CMK (cell line): ENCODE data around the gene FOXD3.
A peak's percentile ranks its signal among the peaks of the same experiment; 100 is the strongest.

Source experiments
- DNase-seq: peaks from one replicate; pipeline ENCODE4 v3.0.0-alpha.2; 2010; ENCODE audit warnings: low read depth

The FOXD3 gene

GRCh38 chr1:63322114-63322943 lies at the start of gene FOXD3:
Gene FOXD3 (plus strand): TSS chr1:63322567. CDS start chr1:63323059, 492 bp downstream.
- DNase-seq: no peak

- no peak for DNase-seq
Measured at GRCh38 chr1:63272811-63273210, 49.6 kb upstream of the FOXD3 start.

DNA sequence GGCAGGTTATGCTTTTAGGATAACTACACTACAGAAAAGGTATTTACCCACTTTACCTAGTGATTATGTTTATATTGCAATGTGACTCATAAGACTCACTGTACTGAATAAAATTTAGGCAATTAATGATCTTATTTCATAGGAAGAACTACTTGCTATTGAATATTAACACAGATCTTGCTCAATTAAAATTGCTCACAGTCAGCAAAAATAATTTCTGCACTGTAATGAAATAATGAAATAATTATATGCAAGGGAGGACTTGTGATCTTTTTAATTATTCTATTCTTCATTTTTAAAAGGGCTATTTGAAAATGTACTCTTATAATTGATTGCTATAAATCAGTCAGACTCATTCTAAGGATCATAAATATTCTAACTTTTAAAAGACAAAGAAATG lies 48.0 kb upstream of the FOXD3 start:
- no peak for DNase-seq

DNA sequence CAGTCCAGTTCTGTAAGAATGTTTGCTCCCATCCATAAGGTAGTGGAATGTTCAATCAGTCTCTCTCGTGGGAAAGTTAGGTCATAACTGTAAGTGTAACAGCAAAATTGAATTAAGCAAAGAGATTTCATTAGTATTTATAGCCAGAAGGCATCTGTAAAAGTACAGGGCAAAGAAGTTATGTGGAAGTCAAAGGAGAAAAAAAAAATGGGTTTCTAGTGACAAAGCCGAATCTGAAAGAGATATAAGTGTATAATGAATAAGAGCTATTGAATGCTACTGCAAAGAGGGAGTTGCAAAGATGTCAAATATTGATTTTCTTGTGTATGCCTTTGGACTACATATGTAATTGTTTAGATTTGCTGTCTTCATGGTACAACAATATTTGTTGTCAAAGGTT lies 47.4 kb upstream of the FOXD3 start:
- no peak for DNase-seq

GRCh38 chr1:63276624-63277023 lies 45.7 kb upstream of the FOXD3 start:
- no peak for DNase-seq

- DNase-seq: no peak
Measured at GRCh38 chr1:63277195-63278192, 44.9 kb upstream of the FOXD3 start.

DNA sequence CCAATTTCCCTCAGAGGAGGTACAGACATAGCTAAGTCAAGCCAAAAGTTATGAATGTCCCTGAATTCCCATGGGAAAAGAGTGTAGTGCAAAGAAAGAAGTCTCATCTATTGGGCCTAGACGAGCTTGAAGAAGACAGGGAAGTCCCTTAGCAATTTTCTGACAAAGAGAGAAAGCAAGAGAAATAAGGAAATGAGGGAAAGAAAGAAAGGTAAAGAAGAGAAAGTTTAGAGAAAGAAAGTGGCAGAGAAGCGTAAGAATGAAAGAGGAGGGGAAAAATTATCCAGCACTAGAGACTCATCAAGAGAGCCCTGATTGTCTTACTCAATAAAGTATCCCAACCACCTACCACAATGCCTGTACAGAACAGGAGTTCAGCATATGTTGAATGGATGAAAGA lies 40.6 kb upstream of the FOXD3 start:
- DNase-seq: no peak

DNA sequence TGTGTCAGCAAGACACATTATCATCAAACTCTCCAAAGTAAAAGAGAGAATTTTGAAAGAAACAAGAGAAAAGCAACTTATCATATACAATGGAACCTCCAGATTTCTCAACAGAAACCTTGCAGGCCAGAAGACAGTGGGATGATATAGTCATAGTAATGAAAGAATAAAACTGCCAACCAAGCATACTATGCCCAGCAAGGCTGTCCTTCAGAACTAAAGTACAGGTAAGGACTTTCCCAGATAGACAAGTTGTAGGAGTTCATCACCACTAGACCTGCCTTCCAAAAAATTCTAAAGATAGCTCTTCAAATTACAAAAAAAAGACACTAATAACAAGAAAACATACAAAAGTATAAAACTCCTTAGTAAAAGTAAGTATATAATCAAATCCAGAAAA lies 33.2 kb upstream of the FOXD3 start:
- DNase-seq: no peak

DNA sequence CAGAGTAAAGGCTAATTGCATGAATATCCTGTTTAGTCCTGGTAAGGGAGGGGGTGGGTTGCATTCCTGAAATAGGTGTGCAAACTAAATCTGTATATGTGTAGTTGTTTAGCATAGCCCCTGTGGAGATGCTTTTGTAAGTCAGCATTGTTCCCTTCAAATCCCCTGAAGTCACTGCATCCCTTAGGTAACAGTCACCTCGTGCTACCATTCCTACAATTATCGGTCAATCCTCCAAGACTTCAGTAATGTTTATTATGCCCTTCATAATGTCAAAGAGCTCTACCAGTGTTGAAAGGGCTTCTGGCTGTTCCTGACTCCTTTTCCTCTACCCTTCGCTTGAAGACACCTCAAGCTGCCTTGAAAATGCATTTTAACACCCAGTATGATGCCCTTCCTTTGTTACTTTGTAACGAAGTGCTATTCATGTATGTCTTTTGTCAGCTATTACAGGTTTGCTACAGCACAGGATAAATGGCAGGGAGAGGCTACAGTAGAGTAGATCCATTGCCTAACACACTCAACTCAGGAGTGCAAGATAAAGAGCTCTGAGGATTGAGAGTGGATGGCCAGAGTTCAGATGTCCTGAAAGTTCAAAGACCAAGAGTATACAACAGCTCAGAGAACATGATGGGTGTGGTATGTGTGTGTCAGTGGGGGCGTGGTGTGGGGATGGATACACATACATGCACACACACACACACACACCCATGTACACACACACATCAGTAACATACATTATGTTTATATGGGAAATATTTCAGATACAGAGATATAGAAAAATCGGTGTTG lies 27.4 kb upstream of the FOXD3 start:
- DNase-seq: no peak

DNA sequence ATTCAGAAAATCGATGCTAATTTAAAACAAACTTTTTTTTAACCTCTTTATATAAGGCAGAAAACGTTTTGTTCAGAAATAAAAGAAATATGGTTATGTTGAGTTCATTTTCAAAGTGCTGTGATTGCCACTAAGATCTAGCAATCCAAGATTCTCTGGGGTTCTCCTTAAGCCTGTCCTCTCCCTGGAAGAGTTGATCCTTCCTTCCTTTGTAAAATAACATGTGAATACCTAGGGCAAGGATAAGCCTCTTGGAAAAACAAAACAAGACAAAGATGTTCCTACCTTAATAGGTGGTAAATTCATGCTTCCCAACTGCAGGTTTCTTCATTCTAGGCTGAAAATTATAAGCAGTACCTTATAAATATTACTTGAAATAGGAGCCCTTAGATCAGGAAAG lies 18.0 kb upstream of the FOXD3 start:
- no peak for DNase-seq

DNA sequence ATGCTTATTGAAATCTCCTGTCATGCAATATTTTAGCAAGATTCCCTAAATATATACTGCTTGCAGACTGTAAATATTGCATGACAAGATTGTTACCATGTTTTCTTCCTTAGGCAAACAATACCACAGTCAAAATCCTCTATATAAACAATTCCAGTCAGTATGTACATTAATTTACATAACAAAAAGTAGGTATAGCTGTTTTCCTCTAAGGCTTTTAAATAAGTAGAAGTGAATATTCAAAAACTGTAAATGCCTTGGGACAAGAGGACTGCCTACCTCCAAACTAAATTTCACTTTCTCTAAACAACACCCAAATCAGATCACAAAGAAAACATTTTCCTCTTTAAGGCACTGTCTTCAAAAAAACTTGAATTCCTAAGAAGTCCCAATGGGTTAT lies 17.3 kb upstream of the FOXD3 start:
- DNase-seq: no peak

DNA sequence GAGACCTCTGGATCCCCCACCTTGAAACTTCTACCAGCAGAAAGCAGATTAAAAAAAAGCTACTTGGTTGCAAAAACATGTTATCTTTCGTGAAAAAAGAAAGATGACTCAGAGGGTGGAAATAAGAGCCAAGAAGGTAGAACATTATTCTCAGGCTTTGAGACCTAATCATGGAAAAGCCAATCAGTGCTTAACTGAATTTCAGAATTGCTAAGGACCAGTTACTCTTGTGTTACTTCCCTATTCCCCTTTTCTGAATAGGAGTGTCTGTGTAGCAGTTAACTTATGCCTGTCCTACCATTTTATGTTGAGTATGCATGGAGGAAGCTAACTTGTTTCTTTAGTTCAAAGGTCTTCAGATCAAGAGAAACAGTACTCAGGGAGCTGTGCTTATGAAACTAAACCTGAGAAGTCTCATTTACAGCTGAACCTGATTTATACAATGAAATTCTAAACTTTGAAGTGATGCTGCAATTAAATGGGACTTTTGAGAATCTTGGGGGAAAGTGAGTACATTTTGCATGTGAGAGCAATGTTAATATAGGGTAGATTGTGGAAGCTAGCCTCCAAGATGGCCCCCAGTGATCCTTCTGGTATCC lies 15.1 kb upstream of the FOXD3 start:
- DNase-seq: no peak

GRCh38 chr1:63316598-63316983 lies 5.8 kb upstream of the FOXD3 start:
- no peak for DNase-seq

GRCh38 chr1:63316984-63317816 lies 5.2 kb upstream of the FOXD3 start:
- peak; percentile 60 for DNase-seq

- DNase-seq: no peak
Measured at GRCh38 chr1:63317817-63318152, 4.6 kb upstream of the FOXD3 start.

DNA sequence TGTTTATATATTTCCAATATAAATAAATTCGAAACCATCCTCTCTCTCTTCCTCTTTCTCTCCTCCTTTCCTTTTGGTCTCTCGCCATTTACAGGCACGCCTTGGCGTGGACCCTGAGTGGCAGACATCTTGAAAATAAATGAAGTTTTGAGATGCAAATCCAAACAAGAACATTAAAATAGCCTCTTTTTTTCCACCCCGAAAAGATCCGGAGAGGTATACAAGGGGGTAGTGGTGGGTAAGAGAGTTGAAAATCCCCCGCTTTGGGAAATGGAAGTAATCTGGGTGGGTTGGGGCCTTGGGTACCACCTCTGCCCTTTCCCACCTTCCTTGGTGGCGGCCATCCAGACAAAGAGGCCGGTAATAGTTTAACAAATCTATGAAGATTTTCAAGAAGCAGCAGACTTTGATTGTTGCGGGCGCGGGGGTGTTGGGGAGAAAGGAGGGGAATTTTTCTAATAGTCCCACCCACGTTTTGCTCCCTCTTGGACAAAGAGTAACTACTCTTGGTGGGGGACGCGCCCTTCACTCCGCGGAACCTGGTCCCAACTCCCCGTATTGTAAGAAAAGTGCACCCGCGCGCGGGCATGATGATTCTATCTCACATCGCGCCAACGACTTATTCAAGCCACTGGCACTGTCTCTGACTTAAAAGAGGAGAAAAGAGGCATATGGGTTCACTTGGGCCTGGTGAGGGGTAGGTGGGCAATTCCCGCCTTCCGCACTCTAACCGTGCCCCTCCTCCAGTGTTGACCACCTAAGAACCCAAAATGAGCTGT lies 4.0 kb upstream of the FOXD3 start:
- no peak for DNase-seq

DNA sequence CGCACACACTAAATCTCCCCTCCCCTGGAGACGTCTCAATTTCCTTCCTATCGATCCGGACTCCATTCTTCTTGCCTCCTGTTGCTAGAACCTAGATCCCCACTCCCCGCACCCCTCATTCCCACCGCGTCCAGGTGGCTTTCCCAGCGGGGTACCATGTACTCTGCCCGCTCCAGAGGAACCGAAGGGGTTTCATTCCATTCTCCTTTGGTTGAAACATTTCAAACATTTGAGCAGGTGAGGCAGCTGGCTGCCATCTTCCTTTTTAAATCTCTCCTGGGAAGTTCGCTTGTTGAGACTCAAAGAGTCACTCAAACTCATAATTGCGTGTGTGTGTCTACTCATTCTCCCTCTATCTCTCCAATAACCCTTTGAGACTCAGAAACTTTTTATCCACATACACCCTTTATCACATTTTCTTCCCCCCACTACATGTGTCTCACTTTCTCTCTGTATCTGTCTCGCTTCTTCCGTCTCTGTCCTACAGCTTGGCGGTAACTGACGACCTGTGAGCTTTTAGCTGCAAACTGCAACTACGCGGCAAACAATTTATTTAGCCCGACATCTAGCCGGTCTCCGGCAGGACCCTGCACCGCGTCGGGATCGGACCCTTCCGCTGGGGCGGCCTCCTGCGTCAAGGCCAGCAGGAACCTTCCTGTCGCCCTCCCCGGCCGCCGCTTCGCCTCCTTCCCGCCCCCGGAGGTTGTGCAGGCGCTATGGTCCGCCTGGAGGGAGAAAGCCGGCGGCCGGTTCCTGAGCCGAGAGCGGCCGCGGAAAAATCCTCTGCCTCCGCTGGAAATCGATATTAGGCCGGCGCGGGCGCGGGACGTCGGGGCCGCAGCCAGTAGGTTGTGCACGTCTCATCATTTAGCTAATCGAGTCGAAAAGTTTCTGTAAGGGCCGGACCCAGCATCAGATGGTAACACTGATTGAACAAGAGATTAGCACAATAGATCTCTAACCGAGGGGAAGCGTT lies 3.0 kb upstream of the FOXD3 start:
- DNase-seq: no peak

- DNase-seq: no peak
Measured at GRCh38 chr1:63320022-63320721, 2.2 kb upstream of the FOXD3 start.
